Smooth muscle cell (in vitro differentiated cells): Measurements from ENCODE around the gene JPH2. TPM values are rescaled to one million over a fixed set of nuclear protein-coding genes. Genes with fewer than 3 reads are reported as not detected.

Experiments
- DNase-seq: peaks from one replicate; lab custom pipeline; 2025; ENCODE audit not compliant: unreplicated experiment; lab: John Stamatoyannopoulos, UW
- H2AFZ ChIP-seq: fragments of 200-600 bp; sonication (generic); 2 replicates; pipeline ENCODE4 v1.6.0; 2016; ENCODE audit warnings: antibody characterized with exemption, low read depth, mild to moderate bottlenecking
- H3F3A ChIP-seq: fragments of 200-600 bp; sonication (generic); 2 replicates; pipeline ENCODE4 v1.6.0; 2017; ENCODE audit warnings: antibody characterized with exemption, low read depth
- H3K27ac ChIP-seq: fragments of 200-600 bp; sonication (generic); 2 replicates; pipeline ENCODE4 v1.5.1; 2016; ENCODE audit warnings: low read depth, mild to moderate bottlenecking
- H3K27me3 ChIP-seq: fragments of 200-600 bp; sonication (generic); 2 replicates; pipeline ENCODE4 v1.6.1; 2016; ENCODE audit warnings: low read depth, mild to moderate bottlenecking
- H3K36me3 ChIP-seq: fragments of 200-600 bp; sonication (generic); 2 replicates; pipeline ENCODE4 v1.5.1; 2016; ENCODE audit warnings: low read depth
- H3K4me1 ChIP-seq: fragments of 200-600 bp; sonication (generic); 2 replicates; pipeline ENCODE4 v1.5.1; 2016; ENCODE audit warnings: low read depth
- H3K4me2 ChIP-seq: fragments of 200-600 bp; sonication (generic); 2 replicates; pipeline ENCODE4 v1.6.0; 2016; ENCODE audit warnings: mild to moderate bottlenecking
- H3K4me3 ChIP-seq: fragments of 200-600 bp; sonication (generic); 2 replicates; pipeline ENCODE4 v1.5.1; 2016; ENCODE audit warnings: mild to moderate bottlenecking
- H3K79me2 ChIP-seq: fragments of 200-600 bp; sonication (generic); 2 replicates; pipeline ENCODE4 v1.6.0; 2016; ENCODE audit warnings: low read depth, mild to moderate bottlenecking
- H3K9ac ChIP-seq: fragments of 200-600 bp; sonication (generic); 2 replicates; pipeline ENCODE4 v1.6.0; 2016; ENCODE audit warnings: low read depth
- H3K9me3 ChIP-seq: fragments of 200-600 bp; sonication (generic); replicated peaks from 2 replicates; pipeline ENCODE4 v1.5.1; 2016; ENCODE audit warnings: low read depth
- H4K20me1 ChIP-seq: fragments of 200-600 bp; sonication (generic); 2 replicates; pipeline ENCODE4 v1.6.0; 2016; ENCODE audit warnings: low read depth
- CTCF ChIP-seq: fragments of 200-600 bp; sonication (generic); IDR thresholded peaks from 2 replicates; pipeline ENCODE4 v1.5.1; 2017; ENCODE audit warnings: borderline replicate concordance, mild to moderate bottlenecking, antibody characterized with exemption; ENCODE audit not compliant: insufficient read depth, poor library complexity, severe bottlenecking
- WGBS: methylation state at CpG from one replicate; pipeline ENCODE4 v1.1.7; 2016; ENCODE audit warnings: low lambda C conversion rate; 5-methylcytosine and 5-hydroxymethylcytosine counted together
- polyA plus RNA-seq: library from polyadenylated mRNA; unstranded; fragments of >200 nt; fragmentation: Nextera tagmentation; extraction: Ambion mirVana; gene quantifications from 2 replicates; pipeline ENCODE4 v1.2.1, GENCODE V29; 2016
- total RNA-seq: library from RNA; depleted of rRNA; stranded (reverse); fragments of >200 nt; gene quantifications from 2 replicates; pipeline ENCODE4 v1.2.3, GENCODE V29; 2014

Gene JPH2
- total and polyA plus RNA-seq, 2 experiments from 2014 or later: 4.4 to 6.0 TPM

GRCh38 chr20:44228465-44229258 lies 41.7 kb upstream of the JPH2 start:
- TF ChIP-seq CTCF: no peak
- Histone ChIP-seq H3K27ac (no peak overlapping the region), H3K79me2 (no peaks in the 10 kb centered on the region), H2AFZ (no peak overlapping the region), H3K4me3 (no peak overlapping the region), H3K4me1 (no peaks in the 10 kb centered on the region), H3K9me3 (no peaks in the 10 kb centered on the region), H3K27me3 (no peaks in the 10 kb centered on the region), H3K4me2 (no peak overlapping the region), H3K9ac (no peak overlapping the region), H3K36me3 (no peaks in the 10 kb centered on the region), H3F3A (no peaks in the 10 kb centered on the region), H4K20me1 (no peaks in the 10 kb centered on the region)
- DNase-seq: no peak
- 79% methylated on average over 17 of the region's 17 CpGs for WGBS

- Histone ChIP-seq H3F3A (no peaks in the 10 kb centered on the region), H3K9me3 (no peaks in the 10 kb centered on the region), H3K79me2 (no peaks in the 10 kb centered on the region), H3K27me3 (no peaks in the 10 kb centered on the region), H3K4me3 (no peak overlapping the region), H3K36me3 (no peaks in the 10 kb centered on the region), H3K27ac (no peak overlapping the region), H3K9ac (no peak overlapping the region), H3K4me1 (no peaks in the 10 kb centered on the region), H2AFZ (no peak overlapping the region), H3K4me2 (no peak overlapping the region), H4K20me1 (no peaks in the 10 kb centered on the region)
- DNase-seq: no peak
- TF ChIP-seq CTCF: no peak
- 94% methylated on average over 5 of the region's 5 CpGs for WGBS
These were observed 37.6 kb upstream of the JPH2 start for GRCh38 chr20:44224637-44225036.

- 90% methylated on average over 5 of the region's 5 CpGs for WGBS
- no peaks in the 10 kb centered on the region for H3K36me3 ChIP-seq
- H3K9ac ChIP-seq: no peak overlapping the region
- H3K4me1 ChIP-seq: no peaks in the 10 kb centered on the region
- H3K4me2 ChIP-seq: no peak overlapping the region
- no peaks in the 10 kb centered on the region for H3K79me2 ChIP-seq
- no peaks in the 10 kb centered on the region for H3K27me3 ChIP-seq
- no peak for DNase-seq
- TF ChIP-seq CTCF: no peak
- no peak overlapping the region for H2AFZ ChIP-seq
- no peak overlapping the region for H3K27ac ChIP-seq
- no peak overlapping the region for H3K4me3 ChIP-seq
- H4K20me1 ChIP-seq: no peaks in the 10 kb centered on the region
- H3F3A ChIP-seq: no peaks in the 10 kb centered on the region
- H3K9me3 ChIP-seq: no peaks in the 10 kb centered on the region
These were observed 36.7 kb upstream of the JPH2 start for GRCh38 chr20:44223721-44224120.

- H2AFZ ChIP-seq: no peak overlapping the region
- H3K27me3 ChIP-seq: no peaks in the 10 kb centered on the region
- WGBS: 72% methylated on average over 7 of the region's 7 CpGs
These were observed 35.8 kb upstream of the JPH2 start for GRCh38 chr20:44222633-44223368.

More at GRCh38 chr20:44222633-44223368, 35.8 kb upstream of the JPH2 start:
- Histone ChIP-seq H3K4me1 (no peaks in the 10 kb centered on the region), H3F3A (no peaks in the 10 kb centered on the region), H3K36me3 (no peaks in the 10 kb centered on the region), H3K4me2 (no peak overlapping the region), H3K79me2 (no peaks in the 10 kb centered on the region), H3K4me3 (no peak overlapping the region), H3K9ac (no peak overlapping the region), H4K20me1 (no peaks in the 10 kb centered on the region), H3K27ac (no peak overlapping the region), H3K9me3 (no peaks in the 10 kb centered on the region)
- no peak for DNase-seq
- TF ChIP-seq CTCF: no peak
